HUES48 (cell line): ENCODE measurements around the gene SLBP.

Experiments used
- H3K27ac ChIP-seq: one replicate; pipeline ENCODE4 v1.7.0; 2013; ENCODE audit warnings: low read depth, low read length, inconsistent platforms
- H3K27me3 ChIP-seq: 2 replicates; pipeline ENCODE4 v1.6.1; 2013; ENCODE audit warnings: mild to moderate bottlenecking, low read length; ENCODE audit not compliant: control insufficient read depth, insufficient read depth
- H3K36me3 ChIP-seq: 2 replicates; pipeline ENCODE4 v1.6.1; 2013; ENCODE audit warnings: low read length; ENCODE audit not compliant: control insufficient read depth, insufficient read depth
- H3K4me1 ChIP-seq: 2 replicates; pipeline ENCODE4 v1.6.1; 2013; ENCODE audit warnings: mild to moderate bottlenecking, low read length; ENCODE audit not compliant: control insufficient read depth, insufficient read depth
- H3K4me3 ChIP-seq: 2 replicates; pipeline ENCODE4 v1.5.1; 2013; ENCODE audit warnings: mild to moderate bottlenecking, low read depth, low read length
- H3K9ac ChIP-seq: 2 replicates; pipeline ENCODE4 v1.6.1; 2013; ENCODE audit warnings: mild to moderate bottlenecking, low read depth, low read length, moderate library complexity
- H3K9me3 ChIP-seq: 2 replicates; pipeline ENCODE4 v1.6.1; 2013; ENCODE audit warnings: low read length; ENCODE audit not compliant: control insufficient read depth, insufficient read depth

SLBP gene

GRCh38 chr4:1647432-1647831, 64.7 kb downstream of the SLBP start:
- no peaks in the 10 kb centered on the region for H3K9me3 ChIP-seq
- no peak overlapping the region for H3K4me3 ChIP-seq
- H3K27ac ChIP-seq: no peak overlapping the region
- no peaks in the 10 kb centered on the region for H3K27me3 ChIP-seq
- H3K4me1 ChIP-seq: 0 out of 2 replicates have a peak, but pooled peaks cover 7% of the 10 kb centered on the region
- no peak overlapping the region for H3K9ac ChIP-seq
- H3K36me3 ChIP-seq: no peaks in the 10 kb centered on the region

DNA sequence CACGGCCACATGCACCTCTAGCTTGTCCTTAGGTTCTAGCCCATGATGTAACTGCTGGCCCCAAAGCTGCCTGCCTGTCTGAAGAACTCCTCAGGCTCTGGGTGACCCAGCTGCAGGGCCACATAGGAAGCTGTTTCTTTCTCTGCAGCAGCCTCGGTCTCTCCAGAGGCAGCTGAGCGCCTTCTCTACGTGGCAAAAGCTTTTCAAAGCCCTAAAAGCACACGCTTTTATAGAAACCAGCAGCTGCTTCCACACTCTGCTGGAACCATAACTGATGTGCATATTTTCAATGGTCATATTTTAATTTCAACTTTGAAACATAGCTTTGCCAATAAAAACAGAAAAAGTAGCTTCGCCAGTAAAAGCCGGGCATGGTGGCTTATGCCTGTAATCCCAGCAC, 65.4 kb downstream of the SLBP start:
- Histone ChIP-seq H3K27ac (no peak overlapping the region), H3K4me3 (no peak overlapping the region), H3K9me3 (no peaks in the 10 kb centered on the region), H3K27me3 (no peaks in the 10 kb centered on the region), H3K36me3 (no peaks in the 10 kb centered on the region), H3K9ac (no peak overlapping the region), H3K4me1 (0 out of 2 replicates have a peak, but pooled peaks cover 7% of the 10 kb centered on the region)

GRCh38 chr4:1644891-1645657, 67.0 kb downstream of the SLBP start:
- H3K9ac ChIP-seq: no peak overlapping the region
- H3K9me3 ChIP-seq: no peaks in the 10 kb centered on the region
- no peaks in the 10 kb centered on the region for H3K27me3 ChIP-seq
- no peak overlapping the region for H3K4me3 ChIP-seq
- 0 out of 2 replicates have a peak, but pooled peaks cover 7% of the 10 kb centered on the region for H3K4me1 ChIP-seq
- no peak overlapping the region for H3K27ac ChIP-seq
- H3K36me3 ChIP-seq: no peaks in the 10 kb centered on the region

DNA sequence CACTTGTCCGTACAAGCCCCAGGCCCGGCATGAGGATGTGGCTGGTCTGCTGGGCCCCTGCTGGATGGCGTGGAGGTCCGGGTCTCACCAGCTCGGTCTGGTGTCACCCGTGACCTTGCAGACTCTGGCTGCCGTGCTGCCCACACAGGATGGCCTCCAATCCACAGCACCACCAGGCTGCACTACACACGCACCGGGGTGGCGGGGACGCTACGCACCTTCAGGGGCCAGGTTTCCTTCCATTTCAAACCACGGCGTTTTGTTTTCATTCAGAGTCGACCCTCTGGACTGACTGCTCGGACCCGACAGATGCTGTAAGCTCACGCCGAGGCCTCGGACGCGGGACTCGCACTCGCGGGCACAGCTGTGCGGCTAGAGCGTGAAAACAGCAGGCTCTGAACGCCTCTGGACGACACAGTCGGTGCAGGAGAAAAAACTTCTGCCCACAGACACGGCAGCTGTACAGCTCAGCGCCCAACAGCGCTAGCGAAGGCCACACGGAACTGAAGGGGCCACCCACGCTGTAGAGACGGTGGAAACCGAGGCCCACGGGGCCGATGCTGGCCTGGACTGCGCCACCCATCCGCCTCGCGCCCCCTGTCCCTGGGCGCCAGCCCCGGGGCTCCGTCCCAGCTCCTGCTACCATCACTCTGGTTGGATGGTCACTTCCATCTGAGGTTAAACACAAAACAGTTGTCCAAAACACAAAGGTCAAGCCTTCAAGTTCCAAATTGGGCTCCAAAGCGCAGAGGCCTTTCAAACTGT, 68.0 kb downstream of the SLBP start:
- no peaks in the 10 kb centered on the region for H3K9me3 ChIP-seq
- H3K4me3 ChIP-seq: no peak overlapping the region
- no peaks in the 10 kb centered on the region for H3K27me3 ChIP-seq
- 0 out of 2 replicates have a peak, but pooled peaks cover 7% of the 10 kb centered on the region for H3K4me1 ChIP-seq
- no peaks in the 10 kb centered on the region for H3K36me3 ChIP-seq
- H3K27ac ChIP-seq: no peak overlapping the region
- H3K9ac ChIP-seq: no peak overlapping the region
